ENCODE data around the gene GRK5. TPM values are rescaled to one million over a fixed set of nuclear protein-coding genes. Genes with fewer than 3 reads are reported as not detected.

GRK5 gene
- total and polyA plus RNA-seq, 9 of the 15 experiments (the other 6 are each of a cell fraction or from before 2014, with no cell fraction given), result 0.46 to 0.83 (median 0.67) TPM; not detected in 2

- TF ChIP-seq MGA (IDR thresholded peaks at IDR 0.05), result no peak
These were observed 39.6 kb downstream of the GRK5 start (continued) for GRCh38 chr10:119246862-119247549.

All from K562 (cell line).